ENCODE results near the gene MYO1E.
A peak's percentile ranks its signal among the peaks of the same experiment; 100 is the strongest.
"Not testable (repeated sequence)": the region's sequence is repeated elsewhere in the genome, so short reads cannot be mapped to it uniquely, and the experiment has no call there.

Gene MYO1E

GRCh38 chr15:59413577-59413976 is 40.9 kb upstream of the MYO1E start:
- Mint-ChIP-seq H3K27me3 (ENCODE audit: low read depth) (peaks cover 43% of the 10 kb centered on the region), H3K36me3 (ENCODE audit: low read depth) (no peaks in the 10 kb centered on the region), H3K27ac (no peak overlapping the region), H3K9me3 (no peaks in the 10 kb centered on the region), H3K4me1 (no peaks in the 10 kb centered on the region), H3K4me3 (no peak overlapping the region)
- no peak for TF ChIP-seq CTCF (IDR thresholded peaks at IDR 0.05; ENCODE audit: unreplicated experiment in 3 of 3)

- H3K4me1 Mint-ChIP-seq, result no peaks in the 10 kb centered on the region
- no peaks in the 10 kb centered on the region for H3K36me3 Mint-ChIP-seq (ENCODE audit: low read depth)
- TF ChIP-seq CTCF (IDR thresholded peaks at IDR 0.05; ENCODE audit: unreplicated experiment in 3 of 3), result no peak
- H3K9me3 Mint-ChIP-seq, result no peaks in the 10 kb centered on the region
- no peak overlapping the region for H3K4me3 Mint-ChIP-seq
- H3K27me3 Mint-ChIP-seq (ENCODE audit: low read depth), result peaks cover 19% of the 10 kb centered on the region
- H3K27ac Mint-ChIP-seq, result peak overlapping the region in 1 of 3 experiments; percentile 62
Observed at GRCh38 chr15:59410391-59410896, 37.8 kb upstream of the MYO1E start.

GRCh38 chr15:59407946-59408345 is 35.3 kb upstream of the MYO1E start:
- no peaks in the 10 kb centered on the region for H3K36me3 Mint-ChIP-seq (ENCODE audit: low read depth)
- no peaks in the 10 kb centered on the region for H3K4me1 Mint-ChIP-seq
- H3K27ac Mint-ChIP-seq, result no peak overlapping the region
- H3K4me3 Mint-ChIP-seq, result no peak overlapping the region
- TF ChIP-seq CTCF (IDR thresholded peaks at IDR 0.05; ENCODE audit: unreplicated experiment in 3 of 3), result no peak
- peaks cover 19% of the 10 kb centered on the region for H3K27me3 Mint-ChIP-seq (ENCODE audit: low read depth)
- no peaks in the 10 kb centered on the region for H3K9me3 Mint-ChIP-seq

- H3K27me3 Mint-ChIP-seq (ENCODE audit: low read depth), result peaks cover 19% of the 10 kb centered on the region
- TF ChIP-seq CTCF (IDR thresholded peaks at IDR 0.05; ENCODE audit: unreplicated experiment in 3 of 3), result no peak
- no peak overlapping the region for H3K27ac Mint-ChIP-seq
- no peaks in the 10 kb centered on the region for H3K36me3 Mint-ChIP-seq (ENCODE audit: low read depth)
- H3K4me3 Mint-ChIP-seq, result no peak overlapping the region
- H3K4me1 Mint-ChIP-seq, result peaks cover 5% of the 10 kb centered on the region
- H3K9me3 Mint-ChIP-seq, result no peaks in the 10 kb centered on the region
Observed at GRCh38 chr15:59406446-59406845, 33.8 kb upstream of the MYO1E start.

GRCh38 chr15:59405079-59405478 is 32.4 kb upstream of the MYO1E start:
- TF ChIP-seq CTCF (IDR thresholded peaks at IDR 0.05; ENCODE audit: unreplicated experiment in 3 of 3), result no peak

GRCh38 chr15:59401824-59402569 is 29.3 kb upstream of the MYO1E start:
- Mint-ChIP-seq H3K27me3 (ENCODE audit: low read depth) (peaks cover 21% of the 10 kb centered on the region), H3K36me3 (ENCODE audit: low read depth) (no peaks in the 10 kb centered on the region), H3K9me3 (no peaks in the 10 kb centered on the region), H3K4me3 (no peak overlapping the region), H3K4me1 (peaks cover 7% of the 10 kb centered on the region), H3K27ac (no peak overlapping the region)
- TF ChIP-seq CTCF (IDR thresholded peaks at IDR 0.05; ENCODE audit: unreplicated experiment in 3 of 3), result no peak

More at GRCh38 chr15:59405079-59405478, 32.4 kb upstream of the MYO1E start:
- H3K36me3 Mint-ChIP-seq (ENCODE audit: low read depth), result no peaks in the 10 kb centered on the region
- no peak overlapping the region for H3K27ac Mint-ChIP-seq
- H3K4me1 Mint-ChIP-seq, result peaks cover 7% of the 10 kb centered on the region
- H3K27me3 Mint-ChIP-seq (ENCODE audit: low read depth), result peaks cover 19% of the 10 kb centered on the region
- no peaks in the 10 kb centered on the region for H3K9me3 Mint-ChIP-seq
- no peak overlapping the region for H3K4me3 Mint-ChIP-seq

- H3K9me3 Mint-ChIP-seq; H3K4me1 Mint-ChIP-seq; H3K36me3 Mint-ChIP-seq (ENCODE audit: low read depth); H3K27ac Mint-ChIP-seq; H3K4me3 Mint-ChIP-seq: not testable (repeated sequence)
- peaks cover 25% of the 10 kb centered on the region for H3K27me3 Mint-ChIP-seq (ENCODE audit: low read depth)
Observed at GRCh38 chr15:59401051-59401823, 28.6 kb upstream of the MYO1E start.

Measured in nephron (organoid).